ENCODE data around the gene SRSF12. TPM values are rescaled to one million over a fixed set of nuclear protein-coding genes. Genes with fewer than 3 reads are reported as not detected.
A peak's percentile ranks its signal among the peaks of the same experiment; 100 is the strongest.

The SRSF12 gene
- total and polyA plus RNA-seq, 2 donors (not counting 3 experiments of a cell fraction or from before 2014, with no cell fraction given) = 0.07 to 0.18 TPM

GRCh38 chr6:89145956-89146717 is 28.3 kb upstream of the SRSF12 start, which contains the start of gene PM20D2:
TSS of gene PM20D2 (plus strand) at chr6:89146055. CDS start at chr6:89146145, 90 bp downstream.
- CTCF ChIA-PET = interaction anchor here (1.3 to 2.7 kb wide), 7 partner anchors 9 to 286 kb away, joined by 3 to 18 read pairs (median 3); partner anchors contain the start of genes ANKRD6 and RNGTT

More at GRCh38 chr6:89145956-89146717, 28.3 kb upstream of the SRSF12 start, which contains the start of gene PM20D2:
- POLR2A ChIA-PET = interaction anchor here (1.2 to 2.0 kb wide), 3 partner anchors 8 to 206 kb away, joined by 3 to 7 read pairs (median 4); partner anchors contain the start of genes PNRC1 and UBE2J1
- Histone ChIP-seq H3K36me3 (ENCODE audit: control insufficient read depth in 2 of 2, extremely low read depth in 1 of 2, insufficient read depth in 2 of 2, low read length in 2 of 2) (no peaks in the 10 kb centered on the region), H3K4me1 (ENCODE audit: control insufficient read depth, extremely low read depth, insufficient read depth, low read length) (peaks cover 10% of the 10 kb centered on the region), H3K9ac (replicated peaks; ENCODE audit: extremely low read depth, insufficient read depth, low read length) (peak within 1 kb of the TSS; percentile 81), H3K4me3 (replicated peaks in 1 of 3; ENCODE audit: insufficient read depth in 1 of 3, low read depth in 1 of 3, low read length in 3 of 3) (peak within 1 kb of the TSS; percentile 52 to 83 (median 79)), H3K4me2 (ENCODE audit: insufficient read depth, low read length) (peak within 1 kb of the TSS; percentile 62), H3K9me3 (replicated peaks; ENCODE audit: control insufficient read depth, insufficient read depth, low read length) (no peaks in the 10 kb centered on the region), H3K9me1 (replicated peaks; ENCODE audit: control insufficient read depth, extremely low read depth, insufficient read depth, low read length) (no peaks in the 10 kb centered on the region), H3K27me3 (ENCODE audit: control insufficient read depth in 2 of 2, insufficient read depth in 2 of 2, low read length in 2 of 2) (peaks cover 5 to 7% of the 10 kb centered on the region in 2 experiments), H4K20me1 (replicated peaks; ENCODE audit: control insufficient read depth, extremely low read depth, insufficient read depth, low read length) (no peaks in the 10 kb centered on the region), H3K27ac (ENCODE audit: insufficient read depth, low read depth, low read length) (peak within 1 kb of the TSS; percentile 72), H2AFZ (ENCODE audit: low read depth, low read length) (peak within 1 kb of the TSS; percentile 97), H3K79me2 (ENCODE audit: control insufficient read depth, insufficient read depth, low read length) (peaks cover 4% of the 10 kb centered on the region)
- peak; percentile 18 for FAIRE-seq
- intact Hi-C loops (cut with micrococcal nuclease) = loop anchor here (1.0 to 5.0 kb wide), 4 partner anchors 66 to 206 kb away; partner anchors contain the start of genes PNRC1, RNGTT and UBE2J1
- BruUV-seq (replicated peaks) = TSS peak; percentile 64
- DNase-seq (ENCODE audit: low read depth, low spot score) = peak; percentile 63
- TF ChIP-seq MYC (IDR thresholded peaks at IDR 0.05; ENCODE audit: low read depth, low read length) (no peak), POLR2A (IDR thresholded peaks at IDR 0.05; ENCODE audit: low read depth, low read length) (peak; percentile 44), POLR2AphosphoS5 (IDR thresholded peaks at IDR 0.05; ENCODE audit: insufficient read depth, low read depth, low read length) (no peak)
- TF ChIP-seq, protein P1, sequence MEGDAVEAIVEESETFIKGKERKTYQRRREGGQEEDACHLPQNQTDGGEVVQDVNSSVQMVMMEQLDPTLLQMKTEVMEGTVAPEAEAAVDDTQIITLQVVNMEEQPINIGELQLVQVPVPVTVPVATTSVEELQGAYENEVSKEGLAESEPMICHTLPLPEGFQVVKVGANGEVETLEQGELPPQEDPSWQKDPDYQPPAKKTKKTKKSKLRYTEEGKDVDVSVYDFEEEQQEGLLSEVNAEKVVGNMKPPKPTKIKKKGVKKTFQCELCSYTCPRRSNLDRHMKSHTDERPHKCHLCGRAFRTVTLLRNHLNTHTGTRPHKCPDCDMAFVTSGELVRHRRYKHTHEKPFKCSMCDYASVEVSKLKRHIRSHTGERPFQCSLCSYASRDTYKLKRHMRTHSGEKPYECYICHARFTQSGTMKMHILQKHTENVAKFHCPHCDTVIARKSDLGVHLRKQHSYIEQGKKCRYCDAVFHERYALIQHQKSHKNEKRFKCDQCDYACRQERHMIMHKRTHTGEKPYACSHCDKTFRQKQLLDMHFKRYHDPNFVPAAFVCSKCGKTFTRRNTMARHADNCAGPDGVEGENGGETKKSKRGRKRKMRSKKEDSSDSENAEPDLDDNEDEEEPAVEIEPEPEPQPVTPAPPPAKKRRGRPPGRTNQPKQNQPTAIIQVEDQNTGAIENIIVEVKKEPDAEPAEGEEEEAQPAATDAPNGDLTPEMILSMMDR (IDR thresholded peaks at IDR 0.05; ENCODE audit: extremely low read depth in 1 of 2, insufficient read depth in 1 of 2, low read depth in 1 of 2, low read length in 2 of 2) = no peak
- TF ChIP-seq, protein P2, sequence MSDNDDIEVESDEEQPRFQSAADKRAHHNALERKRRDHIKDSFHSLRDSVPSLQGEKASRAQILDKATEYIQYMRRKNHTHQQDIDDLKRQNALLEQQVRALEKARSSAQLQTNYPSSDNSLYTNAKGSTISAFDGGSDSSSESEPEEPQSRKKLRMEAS (IDR thresholded peaks at IDR 0.05; ENCODE audit: insufficient read depth, insufficient read length) = peak; percentile 43
- dilution Hi-C loops (cut with MboI; ENCODE audit: extremely low pct_ligation_motif_present, low sequenced_read_pairs) = no loop called here

Data from endothelial cell of umbilical vein (primary cell).